HepG2 (cell line): ENCODE data around the gene CHMP6. TPM values are rescaled to one million over a fixed set of nuclear protein-coding genes. Genes with fewer than 3 reads are reported as not detected.

Experiments
- ASH2L ChIP-seq: fragments of 300-600, 200-600 bp; sonication (generic); IDR thresholded peaks from 2 replicates; pipeline ENCODE4 v1.7.0; 2017; ENCODE audit warnings: low read depth, mild to moderate bottlenecking, moderate library complexity, mixed read lengths, low read length; ENCODE audit not compliant: insufficient read length
- BCL6 ChIP-seq: IDR thresholded peaks from 2 replicates; pipeline ENCODE4 v1.6.1; 2016; ENCODE audit warnings: missing genetic modification reagents, missing compliant biosample characterization
- CEBPG ChIP-seq: IDR thresholded peaks from 2 replicates; pipeline ENCODE4 v1.6.1; 2016
- DR1 ChIP-seq: sonication (generic); formaldehyde crosslinking; IDR thresholded peaks from 2 replicates; pipeline ENCODE4 v1.8.0; 2021; ENCODE audit warnings: mild to moderate bottlenecking, missing genetic modification reagents, inconsistent platforms
- GTF3A ChIP-seq: sonication (generic); formaldehyde crosslinking; conservative IDR thresholded peaks from 2 replicates; pipeline ENCODE4 v1.4.0; 2020; ENCODE audit warnings: mild to moderate bottlenecking, missing genetic modification reagents
- HMGXB4 ChIP-seq, 2 experiments: sonication (generic) in 1 of 2; formaldehyde crosslinking in 1 of 2; IDR thresholded peaks; 2 replicates each; pipeline versions ENCODE4 v1.4.0 to v1.6.1; 2018 to 2020; ENCODE audit warnings: missing genetic modification reagents in 2 of 2, borderline replicate concordance in 1 of 2, low read depth in 1 of 2, mild to moderate bottlenecking in 1 of 2, missing biosample characterization in 1 of 2
- HNF4A ChIP-seq: sonication (generic); formaldehyde crosslinking; IDR thresholded peaks from 2 replicates; pipeline ENCODE4 v1.4.0; 2020; ENCODE audit warnings: missing genetic modification reagents
- KLF12 ChIP-seq: sonication (generic); formaldehyde crosslinking; IDR thresholded peaks from 2 replicates; pipeline ENCODE4 v1.4.0; 2020; ENCODE audit warnings: missing genetic modification reagents, borderline replicate concordance
- NONO ChIP-seq, 2 experiments: fragments of 450-650 bp in 1 of 2; sonication (generic) in 1 of 2; formaldehyde crosslinking in 1 of 2; IDR thresholded peaks in 1 of 2; conservative IDR thresholded peaks in 1 of 2; 2 replicates each; pipeline versions ENCODE4 v1.6.1 to v1.8.0; 2017 to 2022; ENCODE audit warnings: mild to moderate bottlenecking in 1 of 2, missing genetic modification reagents in 1 of 2, moderate library complexity in 1 of 2
- PHF21A ChIP-seq: sonication (generic); formaldehyde crosslinking; IDR thresholded peaks from 2 replicates; pipeline ENCODE4 v1.5.0; 2020; ENCODE audit warnings: mild to moderate bottlenecking, missing genetic modification reagents
- REPIN1 ChIP-seq: sonication (generic); formaldehyde crosslinking; IDR thresholded peaks from 2 replicates; pipeline ENCODE4 v1.8.0; 2022; ENCODE audit warnings: missing genetic modification reagents, low read depth, mild to moderate bottlenecking, borderline replicate concordance
- SALL1 ChIP-seq: sonication (generic); formaldehyde crosslinking; IDR thresholded peaks from 2 replicates; pipeline ENCODE4 v1.8.0; 2022; ENCODE audit warnings: mild to moderate bottlenecking, missing genetic modification reagents
- TMF1 ChIP-seq: sonication (generic); formaldehyde crosslinking; IDR thresholded peaks from 2 replicates; pipeline ENCODE4 v1.8.1; 2022; ENCODE audit warnings: low read depth, missing genetic modification reagents
- ZMYM3 ChIP-seq: sonication (generic); formaldehyde crosslinking; IDR thresholded peaks from 2 replicates; pipeline ENCODE4 v1.5.1; 2020; ENCODE audit warnings: mild to moderate bottlenecking, missing genetic modification reagents
- ZNF136 ChIP-seq: sonication (generic); formaldehyde crosslinking; IDR thresholded peaks from 2 replicates; pipeline ENCODE4 v1.8.1; 2022; ENCODE audit warnings: low read depth, mild to moderate bottlenecking, moderate library complexity, missing genetic modification reagents
- ZNF225 ChIP-seq: sonication (generic); formaldehyde crosslinking; IDR thresholded peaks from 2 replicates; pipeline ENCODE4 v1.4.0; 2020; ENCODE audit warnings: mild to moderate bottlenecking, missing genetic modification reagents
- ZNF230 ChIP-seq: sonication (generic); formaldehyde crosslinking; IDR thresholded peaks from 2 replicates; pipeline ENCODE4 v1.4.0; 2020; ENCODE audit warnings: mild to moderate bottlenecking, missing genetic modification reagents
- ZNF264 ChIP-seq: sonication (generic); formaldehyde crosslinking; IDR thresholded peaks from 2 replicates; pipeline ENCODE4 v1.4.0; 2020; ENCODE audit warnings: missing genetic modification reagents
- ZNF331 ChIP-seq: sonication (generic); formaldehyde crosslinking; IDR thresholded peaks from 2 replicates; pipeline ENCODE4 v1.4.0; 2020; ENCODE audit warnings: missing genetic modification reagents
- ZNF510 ChIP-seq: sonication (generic); formaldehyde crosslinking; IDR thresholded peaks from 2 replicates; pipeline ENCODE4 v1.4.0; 2020; ENCODE audit warnings: low read depth, mild to moderate bottlenecking, missing genetic modification reagents
- ZNF556 ChIP-seq: sonication (generic); formaldehyde crosslinking; IDR thresholded peaks from 2 replicates; pipeline ENCODE4 v1.4.0; 2020; ENCODE audit warnings: mild to moderate bottlenecking, missing genetic modification reagents, borderline replicate concordance
- ZNF562 ChIP-seq: sonication (generic); formaldehyde crosslinking; IDR thresholded peaks from 2 replicates; pipeline ENCODE4 v1.8.0; 2022; ENCODE audit warnings: missing genetic modification reagents, borderline replicate concordance
- ZNF577 ChIP-seq: sonication (generic); formaldehyde crosslinking; IDR thresholded peaks from 2 replicates; pipeline ENCODE4 v1.4.0; 2020; ENCODE audit warnings: mild to moderate bottlenecking, low read depth, missing genetic modification reagents, borderline replicate concordance
- ZNF605 ChIP-seq: sonication (generic); formaldehyde crosslinking; IDR thresholded peaks from 2 replicates; pipeline ENCODE4 v1.8.0; 2022; ENCODE audit warnings: mild to moderate bottlenecking, missing genetic modification reagents
- ZNF644 ChIP-seq: IDR thresholded peaks from 2 replicates; pipeline ENCODE4 v1.6.1; 2016; ENCODE audit warnings: low read depth
- ZNF768 ChIP-seq: sonication (generic); formaldehyde crosslinking; IDR thresholded peaks from 2 replicates; pipeline ENCODE4 v1.4.0; 2020; ENCODE audit warnings: missing genetic modification reagents
- polyA plus RNA-seq, 8 experiments: library from polyadenylated mRNA; depleted of rRNA in 3 of 8; stranded (reverse) in 7 of 8; unstranded in 1 of 8; fragments of >200 nt; fragmentation: Illumina TruSeq in 4 of 8; extraction: Trizol in 4 of 8; gene quantifications; 2 replicates each; pipeline versions ENCODE4 v1.2.1 to v1.2.3, GENCODE V29; 2011 to 2016; ENCODE audit warnings: low read depth in 4 of 8, missing spikeins in 1 of 8, mixed read lengths in 1 of 8; ENCODE audit not compliant: insufficient read depth in 1 of 8
- total RNA-seq, 5 experiments: library from RNA; depleted of rRNA; stranded (reverse); fragments of >200 nt; fragmentation: Illumina TruSeq; extraction: Trizol; gene quantifications; 2 replicates each; pipeline ENCODE4 v1.2.3, GENCODE V29; 2016; ENCODE audit warnings: low read depth in 1 of 5
- TF ChIP-seq, protein P1 (sequence below): sonication (generic); formaldehyde crosslinking; IDR thresholded peaks from 2 replicates; pipeline ENCODE4 v1.8.0; 2022; ENCODE audit warnings: missing genetic modification reagents, mild to moderate bottlenecking, moderate library complexity, borderline replicate concordance

CHMP6 gene
- total and polyA plus RNA-seq, 2 of the 13 experiments (the other 11 are each of a cell fraction or from before 2014, with no cell fraction given) = 11.1 to 24.2 TPM

- TF ChIP-seq GTF3A (CRISPR knock-in tag) = peak; percentile 93; the same call in 1 of the 2 replicates
- no peak for TF ChIP-seq ZNF136 (CRISPR knock-in tag)
- TF ChIP-seq ZNF556 = 0 out of 2 replicates have a peak, but pooled peaks have one; percentile 54
- TF ChIP-seq TMF1 (CRISPR knock-in tag) = 0 out of 2 replicates have a peak, but pooled peaks have one; percentile 36
- peak; percentile 81 for TF ChIP-seq HNF4A (CRISPR knock-in tag)
- peak in 1 of 2 experiments; percentile 57; a peak in 2 of 4 replicates for TF ChIP-seq HMGXB4 (CRISPR knock-in tag; IDR thresholded peaks at IDR 0.05; ENCODE audit: borderline replicate concordance in 1 of 2, low read depth in 1 of 2)
- no peak for TF ChIP-seq DR1
- TF ChIP-seq PHF21A (CRISPR knock-in tag) = peak; percentile 48; the same call in 1 of the 2 replicates
- peak; percentile 70; the same call in 1 of the 2 replicates for TF ChIP-seq ZNF230
- TF ChIP-seq ZNF605 (CRISPR knock-in tag) = peak; percentile 75
- TF ChIP-seq, protein P1, sequence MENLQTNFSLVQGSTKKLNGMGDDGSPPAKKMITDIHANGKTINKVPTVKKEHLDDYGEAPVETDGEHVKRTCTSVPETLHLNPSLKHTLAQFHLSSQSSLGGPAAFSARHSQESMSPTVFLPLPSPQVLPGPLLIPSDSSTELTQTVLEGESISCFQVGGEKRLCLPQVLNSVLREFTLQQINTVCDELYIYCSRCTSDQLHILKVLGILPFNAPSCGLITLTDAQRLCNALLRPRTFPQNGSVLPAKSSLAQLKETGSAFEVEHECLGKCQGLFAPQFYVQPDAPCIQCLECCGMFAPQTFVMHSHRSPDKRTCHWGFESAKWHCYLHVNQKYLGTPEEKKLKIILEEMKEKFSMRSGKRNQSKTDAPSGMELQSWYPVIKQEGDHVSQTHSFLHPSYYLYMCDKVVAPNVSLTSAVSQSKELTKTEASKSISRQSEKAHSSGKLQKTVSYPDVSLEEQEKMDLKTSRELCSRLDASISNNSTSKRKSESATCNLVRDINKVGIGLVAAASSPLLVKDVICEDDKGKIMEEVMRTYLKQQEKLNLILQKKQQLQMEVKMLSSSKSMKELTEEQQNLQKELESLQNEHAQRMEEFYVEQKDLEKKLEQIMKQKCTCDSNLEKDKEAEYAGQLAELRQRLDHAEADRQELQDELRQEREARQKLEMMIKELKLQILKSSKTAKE = no peak
- peak; percentile 7; the same call in 1 of the 2 replicates for TF ChIP-seq REPIN1 (CRISPR knock-in tag)
- peak; percentile 35; the same call in 1 of the 2 replicates for TF ChIP-seq BCL6 (CRISPR knock-in tag)
- peak; percentile 11; the same call in 1 of the 2 replicates for TF ChIP-seq ZNF331 (CRISPR knock-in tag)
- no peak for TF ChIP-seq ZNF562 (CRISPR knock-in tag)
- 0 out of 2 replicates have a peak, but pooled peaks have one; percentile 34 for TF ChIP-seq ZNF577 (CRISPR knock-in tag)
- TF ChIP-seq ZMYM3 = peak; percentile 73
- peak; percentile 81 for TF ChIP-seq ASH2L
- TF ChIP-seq NONO (IDR thresholded peaks at IDR 0.05) = no peak
- peak; percentile 4; the same call in 1 of the 2 replicates for TF ChIP-seq NONO (CRISPR knock-in tag; conservative IDR thresholded peaks at IDR 0.05)
- TF ChIP-seq ZNF225 (CRISPR knock-in tag) = 0 out of 2 replicates have a peak, but pooled peaks have one; percentile 7
- TF ChIP-seq ZNF510 (CRISPR knock-in tag) = peak; percentile 96
- peak; percentile 79 for TF ChIP-seq ZNF264 (CRISPR knock-in tag)
- TF ChIP-seq SALL1 (CRISPR knock-in tag) = peak; percentile 45
- TF ChIP-seq KLF12 (CRISPR knock-in tag) = 0 out of 2 replicates have a peak, but pooled peaks have one; percentile 32
- peak; percentile 58; the same call in 1 of the 2 replicates for TF ChIP-seq ZNF644
- TF ChIP-seq ZNF768 (CRISPR knock-in tag) = peak; percentile 42; the same call in 1 of the 2 replicates
- TF ChIP-seq CEBPG (CRISPR knock-in tag) = peak; percentile 14; the same call in 1 of the 2 replicates
Measured at GRCh38 chr17:80990921-80991644, 558 bp upstream of the CHMP6 start (continued).
